Ovary (tissue), 9 donors: ENCODE data around the gene TMEM117. TPM values are rescaled to one million over a fixed set of nuclear protein-coding genes. Genes with fewer than 3 reads are reported as not detected.
"Not testable (repeated sequence)": the region's sequence is repeated elsewhere in the genome, so short reads cannot be mapped to it uniquely, and the experiment has no call there.

ENCODE experiments used
- DNase-seq, 5 donors: peaks; one replicate each; pipeline ENCODE4 v3.0.0-alpha.2; 2019 to 2020
- H3K27ac ChIP-seq, 2 donors: fragments of 200-600 bp; one replicate each; pipeline versions ENCODE4 v1.5.1 to v1.8.0; 2019 to 2022
- H3K27me3 ChIP-seq: fragments of 200-600 bp; one replicate; pipeline ENCODE4 v1.8.0; 2022
- H3K36me3 ChIP-seq: fragments of 200-600 bp; sonication (generic); one replicate; pipeline ENCODE4 v1.5.1; 2019
- H3K4me1 ChIP-seq: one replicate; pipeline ENCODE4 v1.8.1; 2013; ENCODE audit warnings: mild to moderate bottlenecking, moderate library complexity; ENCODE audit not compliant: insufficient read depth
- H3K4me3 ChIP-seq: fragments of 200-600 bp; sonication (generic); one replicate; pipeline ENCODE4 v1.5.1; 2017
- H3K9me3 ChIP-seq, 2 donors: fragments of 200-600 bp in 1 of 2; sonication (generic) in 1 of 2; one replicate each; pipeline versions ENCODE4 v1.5.1 to v1.8.1; 2013 to 2019; ENCODE audit warnings: mild to moderate bottlenecking in 1 of 2, moderate library complexity in 1 of 2
- EP300 ChIP-seq: sonication (generic); formaldehyde crosslinking; IDR thresholded peaks from one replicate; pipeline ENCODE4 v1.6.1; 2017; ENCODE audit warnings: antibody characterized with exemption
- POLR2A ChIP-seq: fragments of 450-650 bp; IDR thresholded peaks from one replicate; pipeline ENCODE4 v1.6.1; 2017; ENCODE audit warnings: antibody characterized with exemption, mild to moderate bottlenecking, moderate library complexity
- WGBS, 3 donors: extraction: QIAGEN DNeasy Blood & Tissue Kit in 1 of 3; methylation state at CpG; one replicate each; pipeline versions ENCODE4 v1.1.5 to v1.1.7; 2013 to 2017; 5-methylcytosine and 5-hydroxymethylcytosine counted together
- intact Hi-C, 4 donors: fragments of 100-400 bp; cut with DNase I; formaldehyde crosslinking; loops; one replicate each; pipeline versions ENCODE4 v1.11.0 to v1.15.1; 2022 to 2023
- polyA plus RNA-seq, 2 donors: library from polyadenylated mRNA; stranded (reverse); fragments of 200-250 nt in 1 of 2; fragments of 350-450 nt in 1 of 2; fragmentation: Illumina TruSeq in 1 of 2; extraction: RNeasy Lipid Tissue Mini Kit (QIAGEN cat#74804) in 1 of 2; gene quantifications; one replicate each; pipeline ENCODE4 v1.2.3, GENCODE V29; 2013 to 2014
- total RNA-seq, 7 donors: library from RNA; depleted of rRNA in 2 of 7; stranded (reverse); fragments of >200 nt in 2 of 7; fragmentation: NEBNext Ultra II Directional in 3 of 7; extraction: Animal tissue kit (Norgen Biotek cat#: 25700) in 3 of 7; gene quantifications; one replicate each; pipeline versions ENCODE4 v1.1.0 to v1.2.4, GENCODE V29; 2016 to 2023
- TF ChIP-seq, protein P1 (sequence below), 3 donors: fragments of 450-650 bp in 2 of 3; fragments of 200-600 bp in 1 of 3; IDR thresholded peaks; one replicate each; pipeline versions ENCODE4 v1.5.1 to v1.8.0; 2016 to 2022; ENCODE audit warnings: antibody characterized with exemption in 3 of 3, mild to moderate bottlenecking in 1 of 3
- donor health status: DM: no; HTN: no; CAD: no; lungs with moderate emphysema.
- donor health status: DM: no; HTN: no; CAD: no.
- donor health status: Bipolar disorder and iron deficiency.
- donor health status: DM: yes; HTN: yes; CAD: no.
- donor health status: DM: no; HTN: no; CAD: no.
- donor health status: DM: yes; HTN: yes; CAD: no.

The TMEM117 gene
- total and polyA plus RNA-seq, 9 donors: 3.5 to 19.3 (median 6.3) TPM

DNA sequence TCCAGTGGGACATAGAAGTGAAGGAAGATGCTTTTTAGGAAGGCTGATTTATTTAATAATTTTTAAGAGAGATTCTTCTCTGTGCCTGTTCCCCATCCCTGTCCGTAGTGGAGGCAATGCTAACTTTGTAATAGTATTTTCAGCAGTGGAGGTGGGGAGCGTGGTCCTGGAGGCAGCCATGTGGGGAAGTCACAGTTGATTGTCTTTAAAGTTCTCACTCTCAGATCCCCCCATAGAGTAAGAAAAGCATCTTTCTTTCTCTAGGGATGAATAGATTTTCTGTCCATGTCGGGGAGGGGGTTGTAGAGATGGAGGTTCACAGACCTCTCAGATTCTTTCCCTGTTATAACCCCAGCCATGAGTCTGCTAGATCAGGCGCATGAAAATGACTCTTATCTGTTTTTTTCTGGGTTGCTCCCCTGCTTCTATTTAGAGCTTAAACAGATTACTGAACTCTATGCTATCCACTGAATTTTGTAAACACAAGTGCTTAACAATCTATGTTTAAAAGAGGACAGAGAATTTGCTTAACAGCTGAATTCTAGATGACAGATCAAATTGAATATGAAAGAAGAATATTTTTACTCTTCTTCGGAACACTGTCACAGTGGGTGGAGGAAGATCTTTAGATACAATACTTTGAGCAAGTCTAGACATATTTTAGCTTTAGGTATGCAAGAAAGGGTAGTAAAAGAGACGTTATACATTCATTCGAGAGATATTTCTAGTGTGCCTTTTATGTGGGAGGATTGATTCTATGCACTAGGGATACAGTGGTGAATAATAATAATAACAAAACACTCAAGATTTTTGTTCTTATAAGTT, 25.3 kb downstream of the TMEM117 start:
- no peaks in the 10 kb centered on the region for H3K9me3 ChIP-seq
- intact Hi-C loops: no loop called here
- TF ChIP-seq EP300 (no peak), POLR2A (no peak)
- TF ChIP-seq, protein P1, sequence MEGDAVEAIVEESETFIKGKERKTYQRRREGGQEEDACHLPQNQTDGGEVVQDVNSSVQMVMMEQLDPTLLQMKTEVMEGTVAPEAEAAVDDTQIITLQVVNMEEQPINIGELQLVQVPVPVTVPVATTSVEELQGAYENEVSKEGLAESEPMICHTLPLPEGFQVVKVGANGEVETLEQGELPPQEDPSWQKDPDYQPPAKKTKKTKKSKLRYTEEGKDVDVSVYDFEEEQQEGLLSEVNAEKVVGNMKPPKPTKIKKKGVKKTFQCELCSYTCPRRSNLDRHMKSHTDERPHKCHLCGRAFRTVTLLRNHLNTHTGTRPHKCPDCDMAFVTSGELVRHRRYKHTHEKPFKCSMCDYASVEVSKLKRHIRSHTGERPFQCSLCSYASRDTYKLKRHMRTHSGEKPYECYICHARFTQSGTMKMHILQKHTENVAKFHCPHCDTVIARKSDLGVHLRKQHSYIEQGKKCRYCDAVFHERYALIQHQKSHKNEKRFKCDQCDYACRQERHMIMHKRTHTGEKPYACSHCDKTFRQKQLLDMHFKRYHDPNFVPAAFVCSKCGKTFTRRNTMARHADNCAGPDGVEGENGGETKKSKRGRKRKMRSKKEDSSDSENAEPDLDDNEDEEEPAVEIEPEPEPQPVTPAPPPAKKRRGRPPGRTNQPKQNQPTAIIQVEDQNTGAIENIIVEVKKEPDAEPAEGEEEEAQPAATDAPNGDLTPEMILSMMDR (IDR thresholded peaks at IDR 0.05): no peak
- H3K4me3 ChIP-seq: no peak overlapping the region
- no peaks in the 10 kb centered on the region for H3K27me3 ChIP-seq
- no peak for DNase-seq
- no peak overlapping the region for H3K27ac ChIP-seq
- H3K4me1 ChIP-seq: no peaks in the 10 kb centered on the region
- no peaks in the 10 kb centered on the region for H3K36me3 ChIP-seq
- 53 to 74% (median 54%) methylated on average over 7 of the region's 7 CpGs for WGBS, 3 donors

DNA sequence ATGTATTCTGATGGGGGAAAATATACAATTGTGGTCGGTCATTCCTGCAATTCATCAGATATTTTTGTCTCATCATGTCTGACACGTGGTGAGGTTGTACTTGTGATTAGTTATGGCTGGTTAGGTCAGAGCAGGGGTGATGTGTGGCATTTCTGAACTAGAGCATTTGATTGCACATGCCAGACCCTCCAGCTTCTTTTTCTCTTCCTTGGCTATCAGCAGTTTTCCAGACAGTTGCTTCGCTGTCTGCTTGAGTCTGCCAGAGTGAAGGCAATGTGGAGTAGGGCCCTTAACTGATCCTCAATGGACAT, 25.9 kb downstream of the TMEM117 start:
- intact Hi-C loops: no loop called here
- 63 to 82% (median 75%) methylated on average over 3 of the region's 3 CpGs for WGBS, 3 donors
- Histone ChIP-seq H3K4me1 (no peaks in the 10 kb centered on the region), H3K36me3 (no peaks in the 10 kb centered on the region), H3K9me3 (no peaks in the 10 kb centered on the region), H3K27me3 (no peaks in the 10 kb centered on the region), H3K4me3 (no peak overlapping the region), H3K27ac (no peak overlapping the region)
- TF ChIP-seq EP300 (no peak), POLR2A (no peak)
- TF ChIP-seq, protein P1 (IDR thresholded peaks at IDR 0.05): no peak
- DNase-seq: no peak

DNA sequence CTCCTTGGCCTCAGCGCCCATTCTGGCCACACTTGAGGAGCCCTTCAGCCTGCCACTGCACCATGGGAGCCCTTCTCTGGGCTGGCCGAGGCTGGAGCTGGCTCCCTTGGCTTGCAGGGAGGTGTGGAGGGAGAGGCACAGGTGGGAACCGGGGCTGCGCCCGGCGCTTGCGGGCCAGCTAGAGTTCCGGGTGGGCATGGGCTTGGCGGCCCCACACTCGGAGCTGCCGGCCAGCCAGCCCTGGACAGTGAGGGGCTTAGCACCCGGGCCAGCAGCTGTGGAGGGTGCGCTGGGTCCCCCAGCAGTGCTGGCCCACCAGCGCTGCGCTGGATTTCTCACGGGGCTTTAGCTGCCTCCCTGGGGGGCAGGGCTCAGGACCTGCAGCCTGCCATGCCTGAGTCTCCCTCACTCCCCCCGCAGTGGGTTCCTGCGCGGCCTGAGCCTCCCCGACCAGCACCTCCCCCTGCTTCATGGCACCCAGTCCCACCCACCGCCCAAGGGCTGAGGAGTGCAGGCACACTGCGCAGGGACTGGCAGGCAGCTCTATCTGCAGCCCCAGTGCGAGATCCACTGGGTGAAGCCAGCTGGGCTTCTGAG, 28.0 kb downstream of the TMEM117 start:
- TF ChIP-seq EP300: no peak
- TF ChIP-seq, protein P1 (IDR thresholded peaks at IDR 0.05): no peak
- TF ChIP-seq POLR2A: no peak
- no peaks in the 10 kb centered on the region for H3K36me3 ChIP-seq
- DNase-seq: no peak
- no peak overlapping the region for H3K27ac ChIP-seq
- H3K4me3 ChIP-seq: no peak overlapping the region
- no peaks in the 10 kb centered on the region for H3K9me3 ChIP-seq
- H3K4me1 ChIP-seq: no peaks in the 10 kb centered on the region
- H3K27me3 ChIP-seq: no peaks in the 10 kb centered on the region
- WGBS, 3 donors: 92 to 97% (median 96%) methylated on average over 20 to 23 of the region's 23 CpGs
- intact Hi-C loops: no loop called here

DNA sequence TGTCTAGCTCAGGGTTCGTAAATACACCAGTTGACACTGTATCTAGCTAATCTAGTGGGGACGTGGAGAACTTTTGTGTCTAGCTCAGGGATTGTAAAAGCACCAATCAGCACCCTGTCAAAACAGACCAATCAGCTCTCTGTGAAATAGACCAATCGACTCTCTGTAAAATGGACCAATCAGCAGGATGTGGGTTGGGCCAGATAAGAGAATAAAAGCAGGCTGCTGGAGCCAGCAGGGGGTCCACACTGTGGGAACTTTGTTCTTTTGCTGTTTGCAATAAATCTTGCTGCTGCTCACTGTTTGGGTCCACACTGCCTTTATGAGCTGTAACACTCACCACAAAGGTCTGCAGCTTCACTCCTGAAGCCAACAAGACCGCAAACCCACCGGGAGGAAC, 28.7 kb downstream of the TMEM117 start:
- DNase-seq, H3K4me3 ChIP-seq, H3K9me3 ChIP-seq, intact Hi-C loops, H3K4me1 ChIP-seq, H3K36me3 ChIP-seq, H3K27me3 ChIP-seq, H3K27ac ChIP-seq: not testable (repeated sequence)
- 94 to 97% (median 95%) methylated on average over 5 of the region's 5 CpGs for WGBS, 3 donors

DNA sequence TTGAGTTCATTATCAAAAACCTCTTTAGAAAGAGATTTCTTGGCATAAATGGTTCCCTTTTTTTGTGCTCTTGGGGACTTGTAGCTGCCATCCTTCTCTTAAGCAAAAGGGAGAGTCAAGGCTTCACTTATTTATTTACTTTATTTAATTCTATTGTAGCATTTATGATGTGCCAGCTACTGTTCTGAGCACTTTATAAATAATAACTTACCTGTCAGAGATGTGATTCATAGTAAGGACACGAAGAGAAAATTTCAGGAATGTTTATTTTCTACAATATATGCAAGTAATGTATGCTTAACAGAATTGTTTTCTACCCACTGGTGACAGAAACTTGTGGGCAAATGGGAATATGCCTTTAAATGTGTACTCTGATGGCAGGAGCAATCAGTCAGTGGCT, 33.3 kb downstream of the TMEM117 start:
- H3K4me3 ChIP-seq: no peak overlapping the region
- no peak for TF ChIP-seq POLR2A
- no peak for TF ChIP-seq EP300
- TF ChIP-seq, protein P1 (IDR thresholded peaks at IDR 0.05): no peak
- no peaks in the 10 kb centered on the region for H3K4me1 ChIP-seq
- H3K36me3 ChIP-seq: no peaks in the 10 kb centered on the region
- intact Hi-C loops: no loop called here
- no peaks in the 10 kb centered on the region for H3K9me3 ChIP-seq
- no peaks in the 10 kb centered on the region for H3K27me3 ChIP-seq
- DNase-seq: no peak
- WGBS, 3 donors: 78 to 85% (median 81%) methylated on average over 1 of the region's 1 CpG
- H3K27ac ChIP-seq: no peak overlapping the region

DNA sequence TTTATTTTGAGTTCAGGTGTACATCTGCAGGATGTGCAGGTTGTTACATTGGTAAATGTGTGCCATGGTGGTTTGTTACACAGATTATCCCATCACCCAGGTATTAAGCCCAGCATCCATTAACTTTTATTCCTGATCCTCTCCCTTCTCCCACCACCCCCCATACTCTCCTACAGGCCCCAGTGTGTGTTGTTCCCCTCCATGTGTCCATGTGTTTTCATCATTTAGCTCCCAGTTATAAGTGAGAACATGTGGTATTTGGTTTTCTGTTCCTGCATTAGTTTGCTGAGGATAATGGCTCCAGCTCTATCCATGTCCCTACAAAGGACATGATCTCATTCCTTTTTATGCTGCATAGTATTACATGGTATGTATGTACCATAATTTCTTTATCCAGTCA, 33.9 kb downstream of the TMEM117 start:
- H3K27ac ChIP-seq, H3K27me3 ChIP-seq, H3K4me1 ChIP-seq, H3K36me3 ChIP-seq, DNase-seq, H3K9me3 ChIP-seq, intact Hi-C loops, H3K4me3 ChIP-seq: not testable (repeated sequence)

DNA sequence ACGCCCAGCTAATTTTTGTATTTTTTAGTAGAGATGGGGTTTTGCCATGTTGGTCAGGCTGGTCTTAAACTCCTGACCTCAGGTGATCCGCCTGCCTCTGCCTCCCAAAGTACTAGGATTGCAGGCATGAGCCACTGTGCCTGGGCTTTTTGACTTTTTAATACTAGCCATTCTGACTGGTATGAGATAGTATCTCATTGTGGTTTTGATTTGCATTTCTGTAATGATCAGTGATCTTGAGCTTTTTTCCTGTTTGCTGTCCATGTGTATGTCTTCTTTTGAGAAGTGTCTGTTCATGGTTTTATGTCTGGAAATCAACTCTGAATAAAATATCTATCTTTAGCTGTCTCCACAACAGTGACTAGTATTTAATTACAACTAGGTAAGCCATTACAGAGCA, 35.4 kb downstream of the TMEM117 start:
- intact Hi-C loops: not testable (repeated sequence)

More for the DNA sequence above, 35.4 kb downstream of the TMEM117 start:
- H3K36me3 ChIP-seq, H3K9me3 ChIP-seq, H3K27ac ChIP-seq, H3K27me3 ChIP-seq, H3K4me3 ChIP-seq, DNase-seq, H3K4me1 ChIP-seq: not testable (repeated sequence)
- 94 to 98% (median 95%) methylated on average over 2 of the region's 2 CpGs for WGBS, 3 donors
